ENCODE data around the gene ADGRL3.

ADGRL3 gene

DNA sequence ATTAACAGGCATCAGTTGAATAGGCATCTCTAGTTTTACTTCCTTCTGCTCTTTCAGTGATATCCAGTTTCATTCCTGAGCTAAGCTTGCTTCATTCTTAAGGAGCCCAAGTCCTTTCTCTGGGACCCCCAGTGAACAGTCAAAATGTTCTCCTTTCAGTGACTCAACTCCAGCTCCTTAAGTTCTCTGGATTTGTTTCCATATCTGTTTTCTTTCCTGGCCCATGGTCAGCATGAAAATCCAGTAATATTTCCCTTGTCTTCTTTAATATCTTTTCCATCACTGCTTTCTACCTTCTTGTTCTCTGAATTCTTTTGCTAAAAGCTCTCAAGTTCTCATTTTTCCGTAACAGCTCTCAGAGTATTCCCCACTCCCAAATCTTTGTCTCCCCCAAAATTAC is 25.5 kb downstream of the ADGRL3 start:
- TF ChIP-seq CTCF (IDR thresholded peaks at IDR 0.05; ENCODE audit: extremely low read depth, insufficient read depth, missing control alignments): no peak
- in situ Hi-C loops (cut with MboI; ENCODE audit: low pct_unique_long_range_greater_than_20kb, low sequenced_read_pairs, unreplicated experiment): no loop called here
- no peak for DNase-seq (ENCODE audit: low spot score)

GRCh38 chr4:61231421-61231820 is 31.3 kb downstream of the ADGRL3 start:
- in situ Hi-C loops (cut with MboI; ENCODE audit: low pct_unique_long_range_greater_than_20kb, low sequenced_read_pairs, unreplicated experiment): no loop called here
- TF ChIP-seq CTCF (IDR thresholded peaks at IDR 0.05; ENCODE audit: extremely low read depth, insufficient read depth, missing control alignments): no peak
- DNase-seq (ENCODE audit: low spot score): no peak

DNA sequence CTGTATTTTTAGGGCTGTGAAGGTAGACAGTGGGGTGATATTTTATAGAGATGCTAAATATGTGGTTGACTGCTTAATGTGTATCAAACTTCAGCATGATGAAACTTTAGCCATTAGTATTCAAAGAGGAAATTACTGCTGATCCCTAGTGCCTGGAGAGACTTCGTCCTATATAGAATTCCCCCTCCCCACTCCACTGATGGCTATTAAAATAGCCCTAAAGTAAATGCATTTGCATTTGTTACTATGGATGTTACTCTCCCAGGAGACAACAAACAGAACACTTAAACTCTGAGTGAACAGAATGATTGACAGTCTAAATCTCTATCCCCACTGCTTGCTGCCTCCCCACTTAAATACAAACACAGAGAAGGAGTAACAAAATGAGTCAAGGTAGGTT is 39.1 kb downstream of the ADGRL3 start:
- DNase-seq (ENCODE audit: low spot score): no peak
- TF ChIP-seq CTCF (IDR thresholded peaks at IDR 0.05; ENCODE audit: extremely low read depth, insufficient read depth, missing control alignments): no peak
- in situ Hi-C loops (cut with MboI; ENCODE audit: low pct_unique_long_range_greater_than_20kb, low sequenced_read_pairs, unreplicated experiment): no loop called here

- no peak for DNase-seq (ENCODE audit: low spot score)
- in situ Hi-C loops (cut with MboI; ENCODE audit: low pct_unique_long_range_greater_than_20kb, low sequenced_read_pairs, unreplicated experiment): no loop called here
- TF ChIP-seq CTCF (IDR thresholded peaks at IDR 0.05; ENCODE audit: extremely low read depth, insufficient read depth, missing control alignments): no peak
Measured at GRCh38 chr4:61243962-61244361, 43.8 kb downstream of the ADGRL3 start.

DNA sequence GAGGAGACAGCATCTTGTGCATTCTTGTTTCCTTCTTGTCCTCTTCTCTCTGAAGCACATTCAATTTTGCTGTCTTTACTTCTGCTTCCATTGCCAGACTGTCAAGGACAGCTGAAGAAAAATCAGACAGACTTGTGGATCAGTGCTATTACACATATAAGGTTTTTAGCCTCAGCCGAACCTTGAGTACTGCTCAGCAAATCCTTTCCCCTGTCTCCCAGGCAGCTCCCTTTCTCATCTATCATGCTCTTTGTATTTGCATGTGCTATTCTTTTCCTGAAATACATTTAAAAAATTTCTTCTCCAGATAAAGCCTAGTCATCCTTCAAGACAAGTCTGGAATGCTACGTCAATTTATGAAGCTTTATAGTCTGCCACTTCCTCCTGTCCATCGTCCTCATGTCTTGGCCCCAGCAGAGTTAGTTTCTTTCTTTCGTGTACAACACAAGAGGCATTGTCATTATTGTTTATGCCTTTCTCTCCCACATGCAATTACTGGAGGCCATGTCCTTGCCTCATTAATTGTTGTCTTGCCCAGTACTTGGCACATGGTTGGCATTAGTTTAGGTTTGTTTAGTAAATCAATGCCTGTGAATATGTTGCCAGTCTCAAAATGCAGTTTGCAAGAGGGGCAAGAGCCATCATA is 45.1 kb downstream of the ADGRL3 start:
- TF ChIP-seq CTCF (IDR thresholded peaks at IDR 0.05; ENCODE audit: extremely low read depth, insufficient read depth, missing control alignments): no peak
- in situ Hi-C loops (cut with MboI; ENCODE audit: low pct_unique_long_range_greater_than_20kb, low sequenced_read_pairs, unreplicated experiment): no loop called here
- DNase-seq (ENCODE audit: low spot score): no peak

- in situ Hi-C loops (cut with MboI; ENCODE audit: low pct_unique_long_range_greater_than_20kb, low sequenced_read_pairs, unreplicated experiment): no loop called here
- no peak for DNase-seq (ENCODE audit: low spot score)
- no peak for TF ChIP-seq CTCF (IDR thresholded peaks at IDR 0.05; ENCODE audit: extremely low read depth, insufficient read depth, missing control alignments)
Measured at GRCh38 chr4:61246034-61246433, 45.9 kb downstream of the ADGRL3 start.
